HEK293 (cell line): ENCODE data around the gene MAGEB1.

Experiments
- CTCF ChIA-PET: fragments of 350-600 bp; formaldehyde crosslinking; extraction: SDS; loops from one replicate; lab custom pipeline; 2021; ENCODE audit warnings: antibody characterized with exemption; lab: Yijun Ruan, JAX
- POLR2A ChIA-PET: fragments of 300-600 bp; formaldehyde crosslinking; extraction: SDS; loops from one replicate; lab custom pipeline; 2020; ENCODE audit warnings: antibody characterized with exemption, inconsistent platforms; lab: Yijun Ruan, JAX
- H3K27ac ChIP-seq: fragments of 200-500 bp; sonication (Bioruptor generic); 2 replicates; pipeline ENCODE4 v1.5.1; 2014; ENCODE audit warnings: low read depth, low read length, control low read depth, inconsistent platforms; ENCODE audit errors: extremely low read depth
- H3K36me3 ChIP-seq, 2 experiments: fragments of 200-500 bp in 1 of 2; sonication (Bioruptor generic) in 1 of 2; 1 replicate in 1 of 2; 2 replicates in 1 of 2; pipeline ENCODE4 v1.5.1; 2014 to 2017; ENCODE audit warnings: inconsistent platforms in 2 of 2, low read length in 2 of 2; ENCODE audit not compliant: control insufficient read depth in 2 of 2, insufficient read depth in 1 of 2
- H3K4me1 ChIP-seq: fragments of 200-500 bp; sonication (Bioruptor generic); 2 replicates; pipeline ENCODE4 v1.5.1; 2014; ENCODE audit warnings: mild to moderate bottlenecking, low read length, inconsistent platforms; ENCODE audit not compliant: control insufficient read depth, insufficient read depth
- H3K4me3 ChIP-seq: 2 replicates; pipeline ENCODE4 v1.5.1; 2011; ENCODE audit warnings: low read depth, mild to moderate bottlenecking, control low read depth, low read length, moderate library complexity
- H3K9me3 ChIP-seq: fragments of 200-500 bp; sonication (Bioruptor generic); 2 replicates; pipeline ENCODE4 v1.5.1; 2014; ENCODE audit warnings: low read depth, low read length, inconsistent platforms; ENCODE audit not compliant: control insufficient read depth, insufficient read depth
- OSR2 ChIP-seq: fragments of 450-650 bp; formaldehyde crosslinking; IDR thresholded peaks from 2 replicates; pipeline ENCODE4 v1.5.1; 2016; ENCODE audit warnings: missing biosample characterization, missing genetic modification characterization
- OVOL3 ChIP-seq: fragments of 450-650 bp; formaldehyde crosslinking; IDR thresholded peaks from 2 replicates; pipeline ENCODE4 v1.5.1; 2016; ENCODE audit warnings: missing biosample characterization, missing genetic modification characterization
- PRDM2 ChIP-seq: fragments of 450-650 bp; formaldehyde crosslinking; IDR thresholded peaks from 2 replicates; pipeline ENCODE4 v1.5.1; 2016; ENCODE audit warnings: missing biosample characterization, missing genetic modification characterization, borderline replicate concordance
- PRDM6 ChIP-seq: fragments of 450-650 bp; formaldehyde crosslinking; IDR thresholded peaks from 2 replicates; pipeline ENCODE4 v1.5.1; 2017; ENCODE audit warnings: missing biosample characterization, missing genetic modification characterization
- SP2 ChIP-seq: fragments of 450-650 bp; formaldehyde crosslinking; IDR thresholded peaks from 2 replicates; pipeline ENCODE4 v1.5.1; 2016; ENCODE audit warnings: missing biosample characterization, missing genetic modification characterization
- WT1 ChIP-seq: fragments of 450-650 bp; formaldehyde crosslinking; IDR thresholded peaks from 2 replicates; pipeline ENCODE4 v1.5.1; 2016; ENCODE audit warnings: missing biosample characterization, missing genetic modification characterization
- ZBTB1 ChIP-seq: fragments of 450-650 bp; formaldehyde crosslinking; IDR thresholded peaks from 2 replicates; pipeline ENCODE4 v1.5.1; 2016; ENCODE audit warnings: missing biosample characterization, missing genetic modification characterization
- ZBTB11 ChIP-seq: fragments of 450-650 bp; formaldehyde crosslinking; conservative IDR thresholded peaks from 2 replicates; pipeline ENCODE4 v1.5.1; 2016; ENCODE audit warnings: low read depth, missing biosample characterization, missing genetic modification characterization
- ZFHX2 ChIP-seq: fragments of 450-650 bp; formaldehyde crosslinking; conservative IDR thresholded peaks from 2 replicates; pipeline ENCODE4 v1.5.1; 2016; ENCODE audit warnings: missing biosample characterization, missing genetic modification characterization
- ZFP3 ChIP-seq: fragments of 450-650 bp; formaldehyde crosslinking; IDR thresholded peaks from 2 replicates; pipeline ENCODE4 v1.5.1; 2016; ENCODE audit warnings: low read depth, missing biosample characterization, missing genetic modification characterization
- ZNF112 ChIP-seq: fragments of 450-650 bp; formaldehyde crosslinking; IDR thresholded peaks from 2 replicates; pipeline ENCODE4 v1.5.0; 2017; ENCODE audit warnings: missing biosample characterization, missing genetic modification characterization
- ZNF155 ChIP-seq: fragments of 450-650 bp; formaldehyde crosslinking; IDR thresholded peaks from 2 replicates; pipeline ENCODE4 v1.5.1; 2016; ENCODE audit warnings: missing biosample characterization, missing genetic modification characterization
- ZNF16 ChIP-seq: fragments of 450-650 bp; formaldehyde crosslinking; IDR thresholded peaks from 2 replicates; pipeline ENCODE4 v1.5.1; 2016; ENCODE audit warnings: low read depth, missing biosample characterization, missing genetic modification characterization
- ZNF174 ChIP-seq: fragments of 450-650 bp; formaldehyde crosslinking; IDR thresholded peaks from 2 replicates; pipeline ENCODE4 v1.5.0; 2017; ENCODE audit warnings: missing biosample characterization, mild to moderate bottlenecking, missing genetic modification characterization
- ZNF354C ChIP-seq: fragments of 450-650 bp; formaldehyde crosslinking; IDR thresholded peaks from 2 replicates; pipeline ENCODE4 v1.5.1; 2016; ENCODE audit warnings: missing biosample characterization, missing genetic modification characterization, low read depth, borderline replicate concordance
- ZNF530 ChIP-seq: fragments of 450-650 bp; formaldehyde crosslinking; IDR thresholded peaks from 2 replicates; pipeline ENCODE4 v1.5.1; 2016; ENCODE audit warnings: low read depth, missing biosample characterization, missing genetic modification characterization
- ZNF555 ChIP-seq: fragments of 450-650 bp; formaldehyde crosslinking; conservative IDR thresholded peaks from 2 replicates; pipeline ENCODE4 v1.5.1; 2017; ENCODE audit warnings: missing biosample characterization, mild to moderate bottlenecking, missing genetic modification characterization, inconsistent platforms
- ZNF600 ChIP-seq: fragments of 450-650 bp; formaldehyde crosslinking; IDR thresholded peaks from 2 replicates; pipeline ENCODE4 v1.5.1; 2016; ENCODE audit warnings: missing biosample characterization, missing genetic modification characterization
- ZNF639 ChIP-seq: fragments of 450-650 bp; formaldehyde crosslinking; IDR thresholded peaks from 2 replicates; pipeline ENCODE4 v1.5.1; 2016; ENCODE audit warnings: missing biosample characterization, missing genetic modification characterization
- ZNF677 ChIP-seq: fragments of 450-650 bp; IDR thresholded peaks from 2 replicates; pipeline ENCODE4 v1.5.0; 2018; ENCODE audit warnings: missing biosample characterization, mild to moderate bottlenecking, missing genetic modification characterization, moderate library complexity
- TF ChIP-seq, protein P1 (sequence below): fragments of 450-650 bp; formaldehyde crosslinking; IDR thresholded peaks from 2 replicates; pipeline ENCODE4 v1.5.1; 2016; ENCODE audit warnings: missing biosample characterization, missing genetic modification characterization, borderline replicate concordance
- TF ChIP-seq, protein P2 (sequence below): fragments of 450-650 bp; formaldehyde crosslinking; IDR thresholded peaks from 2 replicates; pipeline ENCODE4 v1.5.1; 2017; ENCODE audit warnings: missing biosample characterization, missing genetic modification characterization

Gene MAGEB1

GRCh38 chrX:30253257-30253656 lies 6.3 kb downstream of the MAGEB1 start:
- TF ChIP-seq ZBTB1 (tag by site-specific recombination) (no peak), ZNF639 (tag by site-specific recombination) (no peak), SP2 (tag by site-specific recombination) (no peak), ZNF530 (no peak), WT1 (tag by site-specific recombination) (no peak), OVOL3 (tag by site-specific recombination) (no peak), ZFP3 (tag by site-specific recombination) (no peak), ZNF112 (no peak), ZNF155 (tag by site-specific recombination) (no peak), ZNF16 (tag by site-specific recombination) (no peak), ZNF174 (tag by site-specific recombination) (no peak), ZNF555 (tag by site-specific recombination) (no peak), OSR2 (no peak), ZBTB11 (no peak), ZNF354C (tag by site-specific recombination) (no peak), ZNF677 (tag by site-specific recombination) (no peak)
- TF ChIP-seq, protein P1, sequence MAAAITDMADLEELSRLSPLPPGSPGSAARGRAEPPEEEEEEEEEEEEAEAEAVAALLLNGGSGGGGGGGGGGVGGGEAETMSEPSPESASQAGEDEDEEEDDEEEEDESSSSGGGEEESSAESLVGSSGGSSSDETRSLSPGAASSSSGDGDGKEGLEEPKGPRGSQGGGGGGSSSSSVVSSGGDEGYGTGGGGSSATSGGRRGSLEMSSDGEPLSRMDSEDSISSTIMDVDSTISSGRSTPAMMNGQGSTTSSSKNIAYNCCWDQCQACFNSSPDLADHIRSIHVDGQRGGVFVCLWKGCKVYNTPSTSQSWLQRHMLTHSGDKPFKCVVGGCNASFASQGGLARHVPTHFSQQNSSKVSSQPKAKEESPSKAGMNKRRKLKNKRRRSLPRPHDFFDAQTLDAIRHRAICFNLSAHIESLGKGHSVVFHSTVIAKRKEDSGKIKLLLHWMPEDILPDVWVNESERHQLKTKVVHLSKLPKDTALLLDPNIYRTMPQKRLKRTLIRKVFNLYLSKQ, result no peak
- TF ChIP-seq, protein P2, sequence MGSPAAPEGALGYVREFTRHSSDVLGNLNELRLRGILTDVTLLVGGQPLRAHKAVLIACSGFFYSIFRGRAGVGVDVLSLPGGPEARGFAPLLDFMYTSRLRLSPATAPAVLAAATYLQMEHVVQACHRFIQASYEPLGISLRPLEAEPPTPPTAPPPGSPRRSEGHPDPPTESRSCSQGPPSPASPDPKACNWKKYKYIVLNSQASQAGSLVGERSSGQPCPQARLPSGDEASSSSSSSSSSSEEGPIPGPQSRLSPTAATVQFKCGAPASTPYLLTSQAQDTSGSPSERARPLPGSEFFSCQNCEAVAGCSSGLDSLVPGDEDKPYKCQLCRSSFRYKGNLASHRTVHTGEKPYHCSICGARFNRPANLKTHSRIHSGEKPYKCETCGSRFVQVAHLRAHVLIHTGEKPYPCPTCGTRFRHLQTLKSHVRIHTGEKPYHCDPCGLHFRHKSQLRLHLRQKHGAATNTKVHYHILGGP (tag by site-specific recombination), result no peak
- Histone ChIP-seq H3K36me3 (no peaks in the 10 kb centered on the region), H3K27ac (no peak overlapping the region), H3K4me1 (no peaks in the 10 kb centered on the region), H3K4me3 (no peak overlapping the region), H3K9me3 (no peaks in the 10 kb centered on the region)
- ChIA-PET POLR2A (no interaction called here), CTCF (no interaction called here)

- Histone ChIP-seq H3K36me3 (no peaks in the 10 kb centered on the region), H3K9me3 (no peaks in the 10 kb centered on the region), H3K27ac (no peak overlapping the region), H3K4me3 (no peak overlapping the region), H3K4me1 (no peaks in the 10 kb centered on the region)
- ChIA-PET CTCF (interaction anchor here (0.7 kb wide), 1 partner anchor 122 kb away, joined by 3 read pairs; no protein-coding TSS in a partner anchor), POLR2A (no interaction called here)
- TF ChIP-seq ZFHX2 (tag by site-specific recombination) (no peak), PRDM2 (tag by site-specific recombination) (no peak), PRDM6 (tag by site-specific recombination) (no peak), ZNF600 (tag by site-specific recombination) (no peak)
These were observed 13.0 kb downstream of the MAGEB1 start for GRCh38 chrX:30259927-30260326.
